Tibial nerve (tissue), 4 donors: ENCODE measurements around the gene LNP1.

Experiments used
- CTCF ChIP-seq, 5 experiments: fragments of 200-600 bp in 3 of 5; fragments of 450-650 bp in 2 of 5; sonication (generic) in 3 of 5; IDR thresholded peaks; one replicate each; pipeline ENCODE4 v1.5.1; 2016 to 2019; ENCODE audit warnings: antibody characterized with exemption in 5 of 5, mild to moderate bottlenecking in 3 of 5, moderate library complexity in 2 of 5
- EP300 ChIP-seq, 2 donors: sonication (generic); formaldehyde crosslinking; IDR thresholded peaks; one replicate each; pipeline ENCODE4 v1.6.1; 2017; ENCODE audit warnings: antibody characterized with exemption in 2 of 2, mild to moderate bottlenecking in 1 of 2

- TF ChIP-seq CTCF (IDR thresholded peaks at IDR 0.05) (no peak), EP300 (IDR thresholded peaks at IDR 0.05) (no peak)
These were observed 16.4 kb upstream of the LNP1 start for GRCh38 chr3:100384733-100385525.
